ENCODE results near the gene NT5DC3. TPM values are rescaled to one million over a fixed set of nuclear protein-coding genes. Genes with fewer than 3 reads are reported as not detected.

NT5DC3 gene
- 1.4 TPM for polyA plus RNA-seq (2012; ENCODE audit: low read depth, missing spikeins)

GRCh38 chr12:103840876-103841689 lies at the start of gene NT5DC3:
NT5DC3 (minus strand) TSS chr12:103841234; CDS start chr12:103841156, 78 bp downstream.
- peak; percentile 97 for FAIRE-seq
- peak; percentile 78 for DNase-seq (ENCODE audit: insufficient read length, low spot score)
- TF ChIP-seq POLR2A (IDR thresholded peaks at IDR 0.05; ENCODE audit: low read depth, low read length) (peak; percentile 50; the same call in 1 of the 2 replicates), POU2F2 (IDR thresholded peaks at IDR 0.05; ENCODE audit: low read depth, low read length) (no peak), SPI1 (IDR thresholded peaks at IDR 0.05; ENCODE audit: low read depth, low read length) (no peak), PAX5 (IDR thresholded peaks at IDR 0.05; ENCODE audit: insufficient read depth, low read length, severe bottlenecking) (no peak), POLR2AphosphoS5 (IDR thresholded peaks at IDR 0.05; ENCODE audit: low read depth, low read length) (0 out of 2 replicates have a peak, but pooled peaks have one; percentile 51), TAF1 (IDR thresholded peaks at IDR 0.05; ENCODE audit: low read depth, low read length) (no peak)

- no peak for DNase-seq (ENCODE audit: insufficient read length, low spot score)
- TF ChIP-seq SPI1 (IDR thresholded peaks at IDR 0.05; ENCODE audit: low read depth, low read length), result no peak
- TF ChIP-seq PAX5 (IDR thresholded peaks at IDR 0.05; ENCODE audit: insufficient read depth, low read length, severe bottlenecking), result no peak
- TF ChIP-seq POLR2AphosphoS5 (IDR thresholded peaks at IDR 0.05; ENCODE audit: low read depth, low read length), result no peak
- no peak for TF ChIP-seq TAF1 (IDR thresholded peaks at IDR 0.05; ENCODE audit: low read depth, low read length)
- TF ChIP-seq POLR2A (IDR thresholded peaks at IDR 0.05; ENCODE audit: low read depth, low read length), result no peak
- TF ChIP-seq POU2F2 (IDR thresholded peaks at IDR 0.05; ENCODE audit: low read depth, low read length), result no peak
- no peak for FAIRE-seq
These were observed 46.7 kb upstream of the NT5DC3 start for GRCh38 chr12:103887738-103888137.

DNA sequence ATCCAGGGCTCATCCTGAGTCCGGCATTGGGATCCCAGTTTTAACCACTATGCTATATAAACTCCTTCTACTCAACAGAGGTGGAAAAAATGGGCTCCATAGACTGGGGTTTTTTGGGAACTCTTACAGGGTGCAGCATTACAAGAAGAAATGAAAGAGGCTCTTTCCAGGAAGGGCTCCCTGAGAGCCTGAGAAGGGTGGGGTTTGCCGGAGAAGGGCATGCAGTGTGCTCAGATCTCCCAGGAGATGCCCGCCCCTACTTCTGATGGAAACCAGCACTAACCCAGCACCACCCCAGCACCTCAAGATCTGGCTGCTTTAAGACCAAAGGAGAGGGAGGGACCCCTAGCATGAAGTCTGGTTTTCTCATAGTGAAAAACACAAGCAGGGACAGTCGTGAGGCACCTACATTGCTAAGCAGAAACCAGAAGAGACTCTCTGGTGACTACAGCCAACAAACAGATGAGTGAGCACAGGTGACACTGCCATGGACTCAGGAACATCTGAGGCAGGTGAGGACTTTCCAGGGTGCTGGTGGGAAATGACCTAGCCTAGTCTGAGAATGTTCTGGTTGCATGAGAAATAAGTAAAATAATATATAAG lies 45.3 kb upstream of the NT5DC3 start:
- no peak for TF ChIP-seq POLR2A (IDR thresholded peaks at IDR 0.05; ENCODE audit: low read depth, low read length)
- no peak for TF ChIP-seq PAX5 (IDR thresholded peaks at IDR 0.05; ENCODE audit: insufficient read depth, low read length, severe bottlenecking)
- no peak for TF ChIP-seq TAF1 (IDR thresholded peaks at IDR 0.05; ENCODE audit: low read depth, low read length)
- no peak for TF ChIP-seq POLR2AphosphoS5 (IDR thresholded peaks at IDR 0.05; ENCODE audit: low read depth, low read length)
- TF ChIP-seq SPI1 (IDR thresholded peaks at IDR 0.05; ENCODE audit: low read depth, low read length), result no peak
- FAIRE-seq (no peak), DNase-seq (ENCODE audit: insufficient read length, low spot score) (no peak)

DNA sequence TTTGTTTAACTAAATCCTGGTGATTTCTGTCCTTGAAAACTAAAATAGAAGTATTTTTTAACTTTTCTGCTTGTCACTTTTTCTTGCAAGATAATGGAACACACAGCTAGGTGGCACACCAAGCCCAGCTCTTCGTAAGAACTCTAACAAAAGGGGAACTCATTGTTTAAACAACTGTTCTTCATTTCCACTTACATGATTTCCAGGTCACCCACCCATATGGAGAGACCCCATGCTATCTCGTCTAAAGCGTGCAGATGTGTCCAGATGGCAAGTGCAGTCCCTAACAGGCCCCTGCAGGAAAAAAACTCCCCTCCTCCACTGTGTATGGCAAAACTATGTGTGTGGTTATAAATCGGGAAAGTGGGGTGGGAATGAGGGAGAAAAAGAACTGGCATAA lies 43.3 kb upstream of the NT5DC3 start:
- FAIRE-seq, result no peak

GRCh38 chr12:103883908-103884307 lies 42.9 kb upstream of the NT5DC3 start:
- TF ChIP-seq POLR2AphosphoS5 (IDR thresholded peaks at IDR 0.05; ENCODE audit: low read depth, low read length) (no peak), SPI1 (IDR thresholded peaks at IDR 0.05; ENCODE audit: low read depth, low read length) (no peak), POLR2A (IDR thresholded peaks at IDR 0.05; ENCODE audit: low read depth, low read length) (no peak), PAX5 (IDR thresholded peaks at IDR 0.05; ENCODE audit: insufficient read depth, low read length, severe bottlenecking) (no peak)
- FAIRE-seq, result no peak
- DNase-seq (ENCODE audit: insufficient read length, low spot score), result no peak

More for the DNA sequence above, 43.3 kb upstream of the NT5DC3 start:
- no peak for DNase-seq (ENCODE audit: insufficient read length, low spot score)
- peak; percentile 90 for TF ChIP-seq SPI1 (IDR thresholded peaks at IDR 0.05; ENCODE audit: low read depth, low read length)
- no peak for TF ChIP-seq POLR2A (IDR thresholded peaks at IDR 0.05; ENCODE audit: low read depth, low read length)
- TF ChIP-seq TAF1 (IDR thresholded peaks at IDR 0.05; ENCODE audit: low read depth, low read length), result no peak
- TF ChIP-seq PAX5 (IDR thresholded peaks at IDR 0.05; ENCODE audit: insufficient read depth, low read length, severe bottlenecking), result no peak
- no peak for TF ChIP-seq POLR2AphosphoS5 (IDR thresholded peaks at IDR 0.05; ENCODE audit: low read depth, low read length)
- TF ChIP-seq POU2F2 (IDR thresholded peaks at IDR 0.05; ENCODE audit: low read depth, low read length), result no peak

- FAIRE-seq (peak; percentile 33), DNase-seq (ENCODE audit: insufficient read length, low spot score) (no peak)
- no peak for TF ChIP-seq POLR2AphosphoS5 (IDR thresholded peaks at IDR 0.05; ENCODE audit: low read depth, low read length)
These were observed 42.0 kb upstream of the NT5DC3 start for GRCh38 chr12:103882861-103883596.

GRCh38 chr12:103881261-103881660 lies 40.2 kb upstream of the NT5DC3 start:
- TF ChIP-seq PAX5 (IDR thresholded peaks at IDR 0.05; ENCODE audit: insufficient read depth, low read length, severe bottlenecking) (no peak), POU2F2 (IDR thresholded peaks at IDR 0.05; ENCODE audit: low read depth, low read length) (no peak), POLR2AphosphoS5 (IDR thresholded peaks at IDR 0.05; ENCODE audit: low read depth, low read length) (no peak), TAF1 (IDR thresholded peaks at IDR 0.05; ENCODE audit: low read depth, low read length) (no peak), SPI1 (IDR thresholded peaks at IDR 0.05; ENCODE audit: low read depth, low read length) (peak; percentile 48)
- FAIRE-seq (no peak), DNase-seq (ENCODE audit: insufficient read length, low spot score) (no peak)

GRCh38 chr12:103880299-103881142 lies 39.5 kb upstream of the NT5DC3 start:
- DNase-seq (ENCODE audit: insufficient read length, low spot score) (no peak), FAIRE-seq (peak; percentile 47)
- TF ChIP-seq TAF1 (IDR thresholded peaks at IDR 0.05; ENCODE audit: low read depth, low read length) (no peak), POLR2AphosphoS5 (IDR thresholded peaks at IDR 0.05; ENCODE audit: low read depth, low read length) (no peak), POU2F2 (IDR thresholded peaks at IDR 0.05; ENCODE audit: low read depth, low read length) (no peak), SPI1 (IDR thresholded peaks at IDR 0.05; ENCODE audit: low read depth, low read length) (no peak), PAX5 (IDR thresholded peaks at IDR 0.05; ENCODE audit: insufficient read depth, low read length, severe bottlenecking) (no peak), POLR2A (IDR thresholded peaks at IDR 0.05; ENCODE audit: low read depth, low read length) (no peak)
